Breast epithelium (tissue), 4 donors: ENCODE results near the gene FAM3B. TPM values are rescaled to one million over a fixed set of nuclear protein-coding genes. Genes with fewer than 3 reads are reported as not detected.

Source experiments
- DNase-seq, 2 donors: peaks; one replicate each; pipeline ENCODE4 v3.0.0-alpha.2; 2019; ENCODE audit warnings: low spot score in 2 of 2
- H3K27ac ChIP-seq, 2 donors: fragments of 200-600 bp; sonication (generic) in 1 of 2; one replicate each; pipeline ENCODE4 v1.5.1; 2016 to 2019; ENCODE audit warnings: mild to moderate bottlenecking in 1 of 2
- H3K27me3 ChIP-seq, 2 donors: fragments of 200-600 bp; sonication (generic) in 1 of 2; one replicate each; pipeline versions ENCODE4 v1.5.1 to v1.6.0; 2017 to 2019; ENCODE audit warnings: control low read depth in 1 of 2, mild to moderate bottlenecking in 1 of 2
- H3K36me3 ChIP-seq: fragments of 200-600 bp; one replicate; pipeline ENCODE4 v1.5.1; 2019
- H3K4me1 ChIP-seq, 2 donors: fragments of 200-600 bp; sonication (generic); one replicate each; pipeline ENCODE4 v1.5.1; 2016 to 2019; ENCODE audit warnings: control low read depth in 1 of 2
- H3K4me3 ChIP-seq, 3 donors: fragments of 200-600 bp; sonication (generic); 1 replicate in 2 of 3; 2 replicates in 1 of 3; pipeline ENCODE4 v1.5.1; 2016 to 2019; ENCODE audit warnings: mild to moderate bottlenecking in 3 of 3, moderate library complexity in 2 of 3
- H3K9me3 ChIP-seq, 2 donors: fragments of 200-600 bp; sonication (generic) in 1 of 2; one replicate each; pipeline ENCODE4 v1.5.1; 2016 to 2019; ENCODE audit warnings: control low read depth in 1 of 2
- CTCF ChIP-seq, 3 donors: fragments of 450-650 bp; IDR thresholded peaks; one replicate each; pipeline ENCODE4 v1.5.1; 2016 to 2017; ENCODE audit warnings: antibody characterized with exemption in 3 of 3, mild to moderate bottlenecking in 3 of 3, moderate library complexity in 3 of 3
- POLR2A ChIP-seq: fragments of 450-650 bp; IDR thresholded peaks from one replicate; pipeline ENCODE4 v1.6.1; 2016; ENCODE audit warnings: antibody characterized with exemption, mild to moderate bottlenecking, moderate library complexity
- POLR2AphosphoS5 ChIP-seq, 3 donors: sonication (generic); formaldehyde crosslinking; IDR thresholded peaks; one replicate each; pipeline ENCODE4 v1.6.1; 2017; ENCODE audit warnings: antibody characterized with exemption in 3 of 3
- intact Hi-C: fragments of 100-400 bp; cut with DNase I; formaldehyde crosslinking; loops from one replicate; pipeline ENCODE4 v1.15.1; 2023; ENCODE audit warnings: low total_unique reads
- total RNA-seq, 3 donors: library from RNA; depleted of rRNA; stranded (reverse); fragments of >200 nt; gene quantifications; one replicate each; pipeline ENCODE4 v1.1.0, GENCODE V29; 2016

FAM3B gene
- total RNA-seq, 3 donors from 2014 or later: 1.6 to 13.6 (median 10.5) TPM

- peak overlapping the region in 1 of 3 donors; percentile 44 for H3K4me3 ChIP-seq
- TF ChIP-seq POLR2AphosphoS5 (IDR thresholded peaks at IDR 0.05) (no peak), POLR2A (no peak), CTCF (IDR thresholded peaks at IDR 0.05) (no peak)
- H3K27me3 ChIP-seq: peaks cover 0 to 15% of the 10 kb centered on the region in 2 donors
- no peak for DNase-seq
- no peaks in the 10 kb centered on the region for H3K9me3 ChIP-seq
- intact Hi-C loops: no loop called here
- no peaks in the 10 kb centered on the region for H3K4me1 ChIP-seq
- H3K27ac ChIP-seq: no peak overlapping the region
- no peaks in the 10 kb centered on the region for H3K36me3 ChIP-seq
These were observed 857 bp downstream of the FAM3B start for GRCh38 chr21:41317458-41317857.

GRCh38 chr21:41318218-41318617 lies 1.6 kb downstream of the FAM3B start:
- no peak overlapping the region for H3K4me3 ChIP-seq
- DNase-seq: no peak
- intact Hi-C loops: no loop called here
- no peaks in the 10 kb centered on the region for H3K36me3 ChIP-seq
- peaks cover 0 to 15% of the 10 kb centered on the region in 2 donors for H3K27me3 ChIP-seq
- TF ChIP-seq POLR2A (no peak), POLR2AphosphoS5 (IDR thresholded peaks at IDR 0.05) (no peak)
- H3K9me3 ChIP-seq: no peaks in the 10 kb centered on the region
- no peak overlapping the region for H3K27ac ChIP-seq
- H3K4me1 ChIP-seq: no peaks in the 10 kb centered on the region

- Histone ChIP-seq H3K36me3 (no peaks in the 10 kb centered on the region), H3K4me3 (no peak overlapping the region), H3K9me3 (no peaks in the 10 kb centered on the region), H3K27me3 (peaks cover 0 to 15% of the 10 kb centered on the region in 2 donors), H3K27ac (no peak overlapping the region), H3K4me1 (no peaks in the 10 kb centered on the region)
- TF ChIP-seq POLR2AphosphoS5 (IDR thresholded peaks at IDR 0.05): no peak
- no peak for TF ChIP-seq CTCF (IDR thresholded peaks at IDR 0.05)
- TF ChIP-seq POLR2A: no peak
- intact Hi-C loops: no loop called here
- no peak for DNase-seq
These were observed 2.7 kb downstream of the FAM3B start for GRCh38 chr21:41319273-41319672.

GRCh38 chr21:41321211-41321907 lies 4.8 kb downstream of the FAM3B start:
- Histone ChIP-seq H3K36me3 (no peaks in the 10 kb centered on the region), H3K27ac (peak overlapping the region in 1 of 2 donors; percentile 20), H3K4me3 (no peak overlapping the region), H3K9me3 (no peaks in the 10 kb centered on the region), H3K4me1 (no peaks in the 10 kb centered on the region), H3K27me3 (peaks cover 0 to 9% of the 10 kb centered on the region in 2 donors)
- TF ChIP-seq CTCF (IDR thresholded peaks at IDR 0.05) (no peak), POLR2A (no peak), POLR2AphosphoS5 (IDR thresholded peaks at IDR 0.05) (no peak)
- DNase-seq: no peak
- intact Hi-C loops: no loop called here

GRCh38 chr21:41321908-41322495 lies 5.4 kb downstream of the FAM3B start:
- intact Hi-C loops: no loop called here
- H3K4me1 ChIP-seq: no peaks in the 10 kb centered on the region
- no peaks in the 10 kb centered on the region for H3K36me3 ChIP-seq
- H3K27ac ChIP-seq: peak overlapping the region; percentile 20 to 50
- H3K4me3 ChIP-seq: no peak overlapping the region
- H3K27me3 ChIP-seq: peaks cover 0 to 2% of the 10 kb centered on the region in 2 donors
- no peak for DNase-seq
- H3K9me3 ChIP-seq: no peaks in the 10 kb centered on the region
- TF ChIP-seq CTCF (IDR thresholded peaks at IDR 0.05) (no peak), POLR2A (no peak), POLR2AphosphoS5 (IDR thresholded peaks at IDR 0.05) (no peak)
